Jurkat, Clone E6-1 (cell line): Measurements from ENCODE around the gene FXYD3.

Experiments used
- DNase-seq: peaks from one replicate; pipeline ENCODE4 v3.0.0-alpha.2; 2011; ENCODE audit warnings: low read depth, low spot score
- H3K4me3 ChIP-seq: 2 replicates; pipeline ENCODE4 v1.5.1; 2011; ENCODE audit warnings: mild to moderate bottlenecking, low read length, control low read depth, moderate library complexity

FXYD3 gene

GRCh38 chr19:35135389-35135909 lies 19.8 kb downstream of the FXYD3 start:
- peak; percentile 41 for DNase-seq

GRCh38 chr19:35136231-35136630 lies 20.6 kb downstream of the FXYD3 start:
- no peak for DNase-seq
- H3K4me3 ChIP-seq: no peak overlapping the region

More at GRCh38 chr19:35135389-35135909, 19.8 kb downstream of the FXYD3 start:
- no peak overlapping the region for H3K4me3 ChIP-seq

GRCh38 chr19:35136977-35137702 lies 21.5 kb downstream of the FXYD3 start:
- H3K4me3 ChIP-seq: no peak overlapping the region
- no peak for DNase-seq

- no peak within 1 kb of the TSS for H3K4me3 ChIP-seq
- DNase-seq: no peak
Measured at GRCh38 chr19:35138305-35138892, 22.8 kb downstream of the FXYD3 start, which contains the start of gene FXYD1. Gene FXYD1 (plus strand): TSS chr19:35138824. CDS start chr19:35140080, 1,256 bp downstream.

- DNase-seq: no peak
- H3K4me3 ChIP-seq: no peak overlapping the region
Measured at GRCh38 chr19:35140207-35140961, 24.8 kb downstream of the FXYD3 start.

- DNase-seq: peak; percentile 85
- peak overlapping the region; percentile 21 for H3K4me3 ChIP-seq
Measured at GRCh38 chr19:35140962-35141836, 25.6 kb downstream of the FXYD3 start.

- no peak for DNase-seq
- H3K4me3 ChIP-seq: peak overlapping the region; percentile 22
Measured at GRCh38 chr19:35141837-35142605, 26.4 kb downstream of the FXYD3 start.

GRCh38 chr19:35142606-35143230 lies 27.1 kb downstream of the FXYD3 start:
- peak overlapping the region; percentile 22 for H3K4me3 ChIP-seq
- DNase-seq: no peak

- peak within 1 kb of the TSS; percentile 22 for H3K4me3 ChIP-seq
- no peak for DNase-seq
Measured at GRCh38 chr19:35143231-35143715, 27.6 kb downstream of the FXYD3 start, which contains the start of gene FXYD7. Gene FXYD7 (plus strand): TSS chr19:35143255. CDS start chr19:35143334, 79 bp downstream.

GRCh38 chr19:35143818-35144217 lies 28.2 kb downstream of the FXYD3 start:
- no peak for DNase-seq
- no peak overlapping the region for H3K4me3 ChIP-seq

GRCh38 chr19:35144259-35144599 lies 28.6 kb downstream of the FXYD3 start:
- H3K4me3 ChIP-seq: no peak overlapping the region

GRCh38 chr19:35144600-35145436 lies 29.2 kb downstream of the FXYD3 start:
- no peak overlapping the region for H3K4me3 ChIP-seq
- DNase-seq: peak; percentile 47

More at GRCh38 chr19:35144259-35144599, 28.6 kb downstream of the FXYD3 start:
- no peak for DNase-seq

- H3K4me3 ChIP-seq: no peak overlapping the region
- DNase-seq: no peak
Measured at GRCh38 chr19:35146746-35147459, 31.3 kb downstream of the FXYD3 start.

- no peak overlapping the region for H3K4me3 ChIP-seq
- no peak for DNase-seq
Measured at GRCh38 chr19:35149463-35149862, 33.8 kb downstream of the FXYD3 start.

GRCh38 chr19:35150445-35150844 lies 34.8 kb downstream of the FXYD3 start:
- no peak for DNase-seq
- no peak overlapping the region for H3K4me3 ChIP-seq
